ENCODE data around the gene FRAT2. TPM values are rescaled to one million over a fixed set of nuclear protein-coding genes. Genes with fewer than 3 reads are reported as not detected.

FRAT2 gene, protein sequence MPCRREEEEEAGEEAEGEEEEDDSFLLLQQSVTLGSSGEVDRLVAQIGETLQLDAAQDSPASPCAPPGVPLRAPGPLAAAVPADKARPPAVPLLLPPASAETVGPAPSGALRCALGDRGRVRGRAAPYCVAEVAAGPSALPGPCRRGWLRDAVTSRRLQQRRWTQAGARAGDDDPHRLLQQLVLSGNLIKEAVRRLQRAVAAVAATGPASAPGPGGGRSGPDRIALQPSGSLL
- 1 to 10 TPM; 5.9 to 8.7 TPM for total RNA-seq

DNA sequence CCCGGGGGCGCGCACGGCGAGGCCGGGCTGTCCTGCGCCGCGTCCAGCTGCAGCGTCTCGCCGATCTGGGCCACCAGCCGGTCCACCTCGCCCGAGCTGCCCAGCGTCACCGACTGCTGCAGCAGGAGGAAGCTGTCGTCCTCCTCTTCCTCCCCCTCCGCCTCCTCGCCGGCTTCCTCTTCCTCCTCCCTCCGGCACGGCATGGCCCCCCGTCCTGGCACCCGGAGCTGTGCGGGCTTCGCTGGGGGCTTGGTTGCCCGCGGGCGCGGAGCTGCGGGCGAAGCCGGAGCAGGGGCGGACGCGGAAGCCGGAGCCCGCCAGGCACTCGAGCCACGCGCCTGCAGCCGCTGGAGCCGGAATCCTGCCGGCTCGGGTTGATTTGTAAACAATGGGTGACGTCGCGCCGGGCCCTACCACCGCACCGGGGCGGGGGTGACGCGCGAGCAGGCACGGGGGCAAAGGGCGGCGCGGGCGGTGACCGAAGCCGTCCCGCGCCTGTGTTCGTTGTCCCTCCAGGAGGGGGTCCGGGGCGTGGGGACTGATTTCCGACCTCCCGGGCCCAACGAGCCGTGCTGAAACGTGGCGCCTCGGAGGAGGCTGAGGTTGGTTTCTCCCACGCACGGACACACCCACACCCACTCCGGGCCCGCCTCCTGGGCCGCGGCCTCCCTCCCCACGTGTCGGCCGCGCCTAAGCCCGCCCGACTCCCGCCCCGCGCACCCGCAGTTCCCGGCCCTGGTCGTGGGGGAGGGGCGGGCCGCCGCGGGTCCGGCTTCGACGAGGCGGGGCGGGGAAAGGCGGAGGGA is at the start of gene FRAT2:
FRAT2 (minus strand) TSS at position 360 of the 806 bp plus-strand sequence; CDS start at position 203, 157 bp downstream.
- no peaks in the 10 kb centered on the region for H3K9me3 ChIP-seq
- peak; percentile 92 for DNase-seq (ENCODE audit: low spot score)
- no peaks in the 10 kb centered on the region for H3K27me3 ChIP-seq
- TF ChIP-seq, protein P1, sequence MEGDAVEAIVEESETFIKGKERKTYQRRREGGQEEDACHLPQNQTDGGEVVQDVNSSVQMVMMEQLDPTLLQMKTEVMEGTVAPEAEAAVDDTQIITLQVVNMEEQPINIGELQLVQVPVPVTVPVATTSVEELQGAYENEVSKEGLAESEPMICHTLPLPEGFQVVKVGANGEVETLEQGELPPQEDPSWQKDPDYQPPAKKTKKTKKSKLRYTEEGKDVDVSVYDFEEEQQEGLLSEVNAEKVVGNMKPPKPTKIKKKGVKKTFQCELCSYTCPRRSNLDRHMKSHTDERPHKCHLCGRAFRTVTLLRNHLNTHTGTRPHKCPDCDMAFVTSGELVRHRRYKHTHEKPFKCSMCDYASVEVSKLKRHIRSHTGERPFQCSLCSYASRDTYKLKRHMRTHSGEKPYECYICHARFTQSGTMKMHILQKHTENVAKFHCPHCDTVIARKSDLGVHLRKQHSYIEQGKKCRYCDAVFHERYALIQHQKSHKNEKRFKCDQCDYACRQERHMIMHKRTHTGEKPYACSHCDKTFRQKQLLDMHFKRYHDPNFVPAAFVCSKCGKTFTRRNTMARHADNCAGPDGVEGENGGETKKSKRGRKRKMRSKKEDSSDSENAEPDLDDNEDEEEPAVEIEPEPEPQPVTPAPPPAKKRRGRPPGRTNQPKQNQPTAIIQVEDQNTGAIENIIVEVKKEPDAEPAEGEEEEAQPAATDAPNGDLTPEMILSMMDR (IDR thresholded peaks at IDR 0.05), result no peak
- peak within 1 kb of the TSS; percentile 93 for H3K27ac ChIP-seq
- H3K36me3 ChIP-seq, result no peaks in the 10 kb centered on the region
- peaks cover 3 to 57% of the 10 kb centered on the region in 2 donors for H3K4me1 ChIP-seq
- H3K4me3 ChIP-seq, result peak within 1 kb of the TSS; percentile 84 to 85

DNA sequence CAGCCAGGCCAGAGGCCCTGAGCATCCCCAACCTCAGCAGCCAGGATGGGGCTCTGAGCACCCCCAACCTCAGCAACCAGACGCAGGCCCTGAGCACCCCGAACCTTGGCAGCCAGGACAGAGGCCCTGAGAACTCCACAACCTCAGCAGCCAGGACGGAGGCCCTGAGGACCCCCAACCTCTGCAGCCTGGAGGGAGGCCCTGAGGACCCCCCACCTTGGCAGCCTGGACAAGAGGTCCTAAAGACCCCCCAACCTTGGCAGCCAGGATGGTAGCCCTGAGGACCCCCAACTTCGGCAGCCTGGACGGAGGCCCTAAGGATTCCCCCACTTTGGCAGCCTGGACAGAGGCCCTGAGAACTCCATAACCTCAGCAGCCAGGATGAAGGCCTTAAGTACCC is 49.6 kb upstream of the FRAT2 start:
- DNase-seq (ENCODE audit: low spot score), result no peak
- H3K27ac ChIP-seq, result no peak overlapping the region
- TF ChIP-seq, protein P1 (IDR thresholded peaks at IDR 0.05), result no peak
- H3K36me3 ChIP-seq, result peaks cover 38% of the 10 kb centered on the region
- H3K4me1 ChIP-seq, result no peaks in the 10 kb centered on the region
- no peaks in the 10 kb centered on the region for H3K9me3 ChIP-seq
- no peak overlapping the region for H3K4me3 ChIP-seq
- no peaks in the 10 kb centered on the region for H3K27me3 ChIP-seq

DNA sequence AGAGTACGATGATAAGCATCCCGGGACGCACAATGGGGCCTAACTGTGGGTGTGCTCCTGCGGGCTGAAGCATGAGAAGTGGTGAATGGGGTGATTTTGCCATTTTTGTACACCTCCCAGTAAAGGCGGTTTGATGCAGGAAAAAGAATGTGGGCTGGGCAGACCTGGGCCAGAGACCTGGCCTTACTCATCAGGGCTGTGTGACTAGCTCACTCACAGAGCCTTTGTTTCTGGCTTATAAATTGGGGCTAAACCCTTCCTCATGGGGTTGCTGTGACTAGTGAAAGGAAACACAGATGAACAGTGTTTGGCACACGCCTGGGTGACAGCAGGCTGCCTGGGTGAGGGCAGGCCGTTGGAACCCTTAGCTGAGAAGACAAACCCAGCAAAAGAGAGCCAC is 48.6 kb upstream of the FRAT2 start:
- no peaks in the 10 kb centered on the region for H3K27me3 ChIP-seq
- DNase-seq (ENCODE audit: low spot score), result no peak
- H3K36me3 ChIP-seq, result peaks cover 36% of the 10 kb centered on the region
- H3K4me3 ChIP-seq, result no peak overlapping the region
- H3K9me3 ChIP-seq, result no peaks in the 10 kb centered on the region
- H3K4me1 ChIP-seq, result no peaks in the 10 kb centered on the region
- TF ChIP-seq, protein P1 (IDR thresholded peaks at IDR 0.05), result no peak
- H3K27ac ChIP-seq, result no peak overlapping the region

DNA sequence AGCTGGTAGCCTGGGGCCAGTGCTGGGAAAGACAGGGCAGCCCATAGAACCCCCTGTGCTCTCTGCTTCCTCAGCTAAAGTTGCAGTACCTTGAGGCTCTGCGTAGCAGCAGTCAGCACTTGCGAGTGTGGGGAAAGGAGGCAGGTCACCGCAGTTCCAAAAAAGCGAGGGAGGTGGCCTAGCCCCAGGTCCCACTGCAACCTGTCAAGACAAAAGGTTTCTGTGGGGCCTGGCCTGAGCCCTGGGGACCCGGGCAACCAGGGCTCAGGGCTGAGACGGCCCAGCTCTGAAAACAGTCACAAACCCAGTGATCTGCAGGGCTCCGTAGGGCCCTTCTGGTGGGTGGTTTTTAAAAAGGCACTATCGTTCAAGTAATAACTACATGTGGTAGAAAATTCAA is 47.1 kb upstream of the FRAT2 start:
- no peak overlapping the region for H3K4me3 ChIP-seq
- no peaks in the 10 kb centered on the region for H3K9me3 ChIP-seq
- peaks cover 31% of the 10 kb centered on the region for H3K36me3 ChIP-seq
- no peak overlapping the region for H3K27ac ChIP-seq
- TF ChIP-seq, protein P1 (IDR thresholded peaks at IDR 0.05), result no peak
- no peaks in the 10 kb centered on the region for H3K27me3 ChIP-seq
- DNase-seq (ENCODE audit: low spot score), result no peak
- no peaks in the 10 kb centered on the region for H3K4me1 ChIP-seq

DNA sequence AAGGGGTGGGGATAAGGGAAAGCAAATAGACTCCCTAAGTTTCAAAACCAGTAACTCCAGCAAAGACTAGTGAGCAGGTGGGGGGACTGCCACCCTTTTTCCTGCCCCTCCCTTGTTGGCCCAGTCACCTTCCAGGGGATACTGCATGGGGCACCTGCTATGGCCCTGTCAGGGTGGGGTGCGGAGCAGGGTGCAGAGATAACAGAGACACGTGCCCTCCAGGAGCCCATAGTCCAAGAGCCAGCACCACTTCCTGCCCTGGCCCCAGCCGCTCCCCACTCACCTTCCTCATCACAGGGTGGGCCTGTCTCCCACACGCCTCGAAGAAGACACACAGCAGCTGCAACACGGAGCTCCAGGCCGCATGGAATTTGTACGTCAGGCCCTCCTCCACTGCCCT is 46.0 kb upstream of the FRAT2 start:
- Histone ChIP-seq H3K9me3 (no peaks in the 10 kb centered on the region), H3K36me3 (peaks cover 26% of the 10 kb centered on the region), H3K27ac (no peak overlapping the region), H3K4me1 (no peaks in the 10 kb centered on the region), H3K27me3 (no peaks in the 10 kb centered on the region), H3K4me3 (no peak overlapping the region)
- DNase-seq (ENCODE audit: low spot score), result no peak
- TF ChIP-seq, protein P1 (IDR thresholded peaks at IDR 0.05), result no peak

All from right atrium auricular region (tissue), 2 donors.